GM18505 (cell line): Measurements from ENCODE around the gene CDK2.

Source experiments
- ATAC-seq: cut with Tn5 transposase; IDR thresholded peaks from one replicate; pipeline ENCODE4 v1.9.1; 2021; ENCODE audit not compliant: unreplicated experiment
- POLR2A ChIP-seq: IDR thresholded peaks from 4 replicates; pipeline ENCODE4 v1.6.1; 2011; ENCODE audit warnings: borderline replicate concordance; ENCODE audit not compliant: insufficient read depth, insufficient read length; ENCODE audit errors: extremely low read depth

CDK2 gene

DNA sequence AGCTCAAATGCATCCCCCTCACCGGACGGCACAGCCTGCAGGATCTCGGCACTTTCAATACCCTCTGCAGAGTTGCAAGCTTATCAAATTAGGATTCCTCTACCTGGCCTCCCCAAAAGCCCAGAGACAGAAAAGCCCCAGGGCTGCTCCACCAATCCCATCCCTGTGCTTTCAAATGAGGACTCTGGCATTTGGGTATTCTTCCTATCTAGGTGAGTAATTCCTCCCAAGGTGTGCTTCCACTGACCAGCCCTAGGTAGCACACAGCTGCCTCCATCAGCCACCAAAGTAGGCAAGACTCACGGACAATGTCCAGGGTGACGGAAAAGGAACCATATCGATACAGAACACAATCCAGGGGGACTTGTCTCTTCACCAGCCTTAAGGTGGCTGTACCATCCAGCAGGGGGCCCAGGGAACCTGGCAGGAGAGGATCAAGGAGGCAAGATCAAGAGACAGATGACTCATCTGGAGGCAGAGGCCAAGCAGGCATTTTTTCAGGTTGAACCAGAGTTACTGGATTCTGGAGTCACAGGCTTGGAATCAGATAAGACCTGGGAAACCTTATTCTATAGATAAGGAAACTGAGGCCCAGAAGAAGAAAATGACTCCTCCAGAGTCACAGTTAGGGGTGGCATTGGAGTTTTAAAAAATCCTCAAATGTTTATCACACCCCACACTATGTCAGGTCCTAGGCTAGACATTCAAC, 10.7 kb upstream of the CDK2 start:
- no peak for TF ChIP-seq POLR2A

DNA sequence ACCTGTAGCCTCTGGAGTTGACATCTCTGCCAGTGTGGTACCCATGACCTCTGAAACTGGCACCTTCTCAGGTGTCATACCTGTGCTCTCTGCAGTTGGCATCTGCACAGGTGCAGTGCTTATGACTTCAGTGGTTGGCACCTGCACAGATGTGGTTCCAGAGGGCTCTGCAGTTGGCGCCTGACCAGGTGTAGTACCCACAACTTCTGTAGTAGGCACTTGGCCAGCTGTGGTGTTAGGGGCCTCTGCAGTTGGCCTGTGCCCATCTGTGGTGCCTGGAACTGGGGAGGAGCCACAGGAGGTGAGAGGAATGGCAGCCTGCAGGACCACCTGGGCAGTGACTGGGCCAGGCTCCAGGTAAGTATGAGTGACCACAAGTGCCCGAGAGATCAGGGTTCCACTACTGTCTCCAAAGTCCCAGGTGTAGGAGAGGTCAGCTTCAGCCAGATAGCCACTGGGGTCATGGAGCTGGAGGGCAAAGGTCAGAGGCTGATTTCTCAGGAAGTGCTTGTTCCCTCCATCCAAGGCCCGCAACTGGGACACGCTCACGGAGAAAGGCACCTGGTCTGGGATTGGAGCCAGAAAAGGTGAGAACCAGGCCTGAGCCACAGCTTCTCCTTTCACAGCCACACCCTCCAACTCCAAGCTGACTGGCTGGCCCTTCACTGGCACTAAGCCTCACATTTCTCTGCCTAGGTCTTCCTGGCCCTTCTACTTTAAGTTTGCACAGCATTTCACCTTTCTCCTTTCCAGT, 9.3 kb upstream of the CDK2 start:
- no peak for TF ChIP-seq POLR2A
- no peak for ATAC-seq

More for the DNA sequence above, 10.7 kb upstream of the CDK2 start:
- no peak for ATAC-seq

DNA sequence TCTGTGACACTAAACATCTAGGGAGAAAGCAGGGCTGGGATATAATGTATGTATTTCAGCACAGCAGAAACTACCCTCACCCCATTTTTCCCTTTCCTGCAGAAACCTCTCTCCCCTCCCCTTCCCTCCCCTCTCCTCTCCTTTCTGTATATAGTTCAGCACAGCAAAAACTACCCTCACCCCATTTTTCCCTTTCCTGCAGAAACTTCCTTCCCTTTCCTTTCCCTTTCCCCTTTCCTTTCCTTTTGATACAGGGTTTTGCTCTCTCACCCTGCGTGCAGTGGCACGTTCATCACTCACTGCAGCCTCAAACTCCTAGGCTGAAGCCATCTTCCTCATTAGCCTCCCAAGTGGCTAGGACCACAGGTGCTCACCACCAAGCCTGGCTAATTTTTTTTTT, 2.9 kb upstream of the CDK2 start:
- no peak for TF ChIP-seq POLR2A

DNA sequence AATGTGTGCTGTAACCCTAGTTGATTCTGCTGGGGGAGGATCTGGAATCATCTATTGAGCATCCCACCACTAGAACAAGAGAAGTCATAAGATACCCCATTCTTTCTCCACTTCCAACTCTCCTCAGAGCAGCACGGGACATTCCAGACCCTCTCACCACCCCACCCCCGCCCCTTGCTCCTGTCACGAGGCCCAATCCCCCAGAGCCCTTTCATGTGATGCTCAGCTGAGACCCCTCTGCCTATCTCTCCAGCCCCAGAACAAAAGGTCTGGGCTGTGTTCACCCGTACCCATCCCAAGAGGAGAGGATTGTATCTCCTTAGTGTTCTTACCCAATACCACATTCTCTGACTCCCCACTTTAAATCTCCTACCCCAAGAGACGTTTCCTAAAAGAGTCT, 1.4 kb upstream of the CDK2 start:
- TF ChIP-seq POLR2A = no peak
- ATAC-seq = no peak

More for the DNA sequence above, 2.9 kb upstream of the CDK2 start:
- ATAC-seq = no peak

DNA sequence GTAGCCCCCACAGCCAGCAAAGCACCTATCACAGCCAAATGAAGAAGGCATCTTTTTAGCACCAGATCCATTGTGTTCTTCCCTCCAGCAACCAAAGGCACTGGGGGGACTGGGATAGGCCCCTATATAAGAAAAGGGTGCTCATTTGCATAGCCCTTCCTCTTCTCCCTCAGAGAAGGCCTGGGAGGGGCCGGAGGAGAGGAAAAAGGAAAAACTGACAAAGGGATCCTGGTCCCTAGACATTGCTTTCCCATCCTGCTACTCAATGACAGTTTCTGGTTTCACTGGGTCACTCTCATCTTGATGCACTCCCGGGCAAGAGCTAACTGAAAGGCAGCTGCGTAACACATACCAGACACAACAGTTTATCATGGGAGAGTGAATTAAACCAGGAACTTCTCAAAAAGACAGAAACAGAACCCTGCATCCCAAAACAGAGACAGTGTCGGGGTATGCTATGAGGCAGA, 656 bp upstream of the CDK2 start, which contains the start of gene PMEL:
PMEL (minus strand) TSS at position 102 of the 467 bp plus-strand sequence; CDS start at position 71, 31 bp downstream.
- ATAC-seq = no peak
- TF ChIP-seq POLR2A = no peak

DNA sequence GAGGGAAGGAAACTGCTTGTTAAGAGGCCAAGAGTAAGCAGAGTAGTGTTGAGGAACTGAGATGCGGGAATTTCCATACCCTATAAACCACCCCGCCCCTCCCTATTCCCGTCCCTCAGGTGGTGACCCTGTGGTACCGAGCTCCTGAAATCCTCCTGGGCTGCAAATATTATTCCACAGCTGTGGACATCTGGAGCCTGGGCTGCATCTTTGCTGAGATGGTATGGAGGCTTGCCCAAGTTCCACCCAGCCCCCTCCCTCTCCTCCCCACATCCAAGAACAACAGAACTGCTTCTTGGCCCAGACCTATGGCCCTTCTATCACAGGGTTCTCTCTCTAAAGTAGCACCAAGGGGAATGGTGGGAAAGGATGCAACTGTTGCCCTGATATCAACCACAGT, 2.7 kb downstream of the CDK2 start:
- TF ChIP-seq POLR2A = no peak
- ATAC-seq = no peak

DNA sequence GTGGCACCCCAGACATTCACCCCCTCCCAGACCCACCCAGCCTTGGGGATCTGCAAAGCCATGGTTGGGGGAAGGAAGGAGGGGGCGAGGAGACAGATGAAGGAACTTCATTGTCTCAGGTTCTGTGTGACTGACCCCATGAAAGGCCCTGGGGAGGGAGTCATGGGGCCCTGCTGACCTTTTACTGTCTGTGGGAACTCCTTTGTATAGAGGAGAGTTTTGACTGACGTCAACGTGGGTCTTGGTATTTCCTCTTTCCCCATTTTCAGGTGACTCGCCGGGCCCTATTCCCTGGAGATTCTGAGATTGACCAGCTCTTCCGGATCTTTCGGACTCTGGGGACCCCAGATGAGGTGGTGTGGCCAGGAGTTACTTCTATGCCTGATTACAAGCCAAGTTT, 4.1 kb downstream of the CDK2 start:
- TF ChIP-seq POLR2A = no peak
- no peak for ATAC-seq

- TF ChIP-seq POLR2A = no peak
- no peak for ATAC-seq
Measured at GRCh38 chr12:55972042-55972441, 5.4 kb downstream of the CDK2 start.

- no peak for TF ChIP-seq POLR2A
- no peak for ATAC-seq
Measured at GRCh38 chr12:55972456-55972855, 5.8 kb downstream of the CDK2 start.

GRCh38 chr12:55972911-55973598, 6.4 kb downstream of the CDK2 start:
- TF ChIP-seq POLR2A = no peak
- no peak for ATAC-seq

- ATAC-seq = peak; percentile 90
- TF ChIP-seq POLR2A = peak; percentile 92
Measured at GRCh38 chr12:55973599-55974307, 7.1 kb downstream of the CDK2 start, which contains the start of gene RAB5B. TSS of gene RAB5B (plus strand) at chr12:55974078. CDS start at chr12:55986961, 12,883 bp downstream.

DNA sequence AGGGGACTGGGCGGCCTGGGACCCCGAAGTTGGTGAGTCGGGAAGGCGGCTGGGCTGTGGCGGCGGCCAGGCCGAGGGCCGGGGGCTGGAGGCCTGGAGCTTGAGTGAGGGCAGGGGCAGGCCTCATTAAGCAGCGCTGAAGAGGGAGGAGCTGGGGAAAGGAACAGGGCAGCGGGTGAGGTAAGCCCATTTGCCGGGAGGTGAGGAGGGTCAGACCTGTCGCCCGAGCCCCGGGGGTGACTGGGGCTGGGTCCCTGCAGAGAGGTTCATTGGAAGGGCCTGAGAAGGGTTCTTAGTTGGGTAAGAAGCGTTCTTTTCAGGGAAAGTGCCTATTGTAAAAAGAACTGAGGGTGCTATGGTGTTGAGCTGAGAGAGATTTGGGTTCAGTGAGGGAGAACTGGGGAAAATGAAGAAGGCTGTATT, 7.7 kb downstream of the CDK2 start:
- peak; percentile 14 for ATAC-seq
- no peak for TF ChIP-seq POLR2A

DNA sequence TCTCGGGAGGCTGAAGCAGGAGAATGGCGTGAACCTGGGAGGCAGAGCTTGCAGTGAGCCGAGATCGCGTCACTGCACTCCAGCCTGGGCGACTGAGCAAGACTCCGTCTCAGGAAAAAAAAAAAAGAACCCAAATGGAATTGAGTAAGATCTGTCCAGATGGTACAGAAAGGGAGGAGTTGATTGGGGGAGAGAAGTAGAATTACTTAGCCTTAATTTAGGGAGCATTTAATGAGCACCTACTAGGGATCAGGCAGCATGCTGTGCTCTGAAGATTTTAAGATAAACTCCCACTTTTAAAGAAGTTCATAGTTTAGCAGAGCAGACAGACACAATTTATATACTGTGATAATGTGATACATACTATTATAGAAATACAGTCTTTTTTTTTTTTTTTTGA, 11.8 kb downstream of the CDK2 start:
- TF ChIP-seq POLR2A = no peak
- ATAC-seq = no peak
